HT1080 (cell line): ENCODE results near the gene BBS2. TPM values are rescaled to one million over a fixed set of nuclear protein-coding genes. Genes with fewer than 3 reads are reported as not detected.
"Not testable (repeated sequence)": the region's sequence is repeated elsewhere in the genome, so short reads cannot be mapped to it uniquely, and the experiment has no call there.

Experiments used
- DNase-seq: peaks from one replicate; pipeline ENCODE4 v3.0.0-alpha.2; 2015; ENCODE audit warnings: low read depth
- total RNA-seq: library from RNA; depleted of rRNA; stranded (reverse); fragments of >200 nt; shearing (Covaris generic); gene quantifications from 2 replicates; pipeline ENCODE4 v1.2.3, GENCODE V29; 2014

The BBS2 gene
- total RNA-seq, 1 experiment from 2014 or later = 18.9 TPM

DNA sequence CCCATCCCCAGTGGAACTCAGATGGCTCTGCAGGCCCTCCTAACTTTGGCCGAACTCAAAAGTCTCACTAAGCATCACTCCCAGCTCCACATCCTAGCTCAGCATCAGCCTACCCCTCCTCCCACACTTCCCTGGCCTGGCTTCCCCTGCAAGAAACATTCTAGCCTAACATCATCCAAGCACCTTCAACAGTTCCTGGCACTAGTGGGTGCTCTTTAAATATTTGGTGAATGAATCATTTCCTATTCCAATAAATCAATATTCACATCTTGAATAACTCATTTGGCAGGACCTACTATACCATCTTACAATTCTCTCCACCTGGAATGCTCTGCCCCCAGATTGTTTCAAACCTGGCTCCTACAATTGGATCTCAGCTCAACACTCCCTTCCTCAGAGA is 11.0 kb upstream of the BBS2 start:
- peak; percentile 51 for DNase-seq

DNA sequence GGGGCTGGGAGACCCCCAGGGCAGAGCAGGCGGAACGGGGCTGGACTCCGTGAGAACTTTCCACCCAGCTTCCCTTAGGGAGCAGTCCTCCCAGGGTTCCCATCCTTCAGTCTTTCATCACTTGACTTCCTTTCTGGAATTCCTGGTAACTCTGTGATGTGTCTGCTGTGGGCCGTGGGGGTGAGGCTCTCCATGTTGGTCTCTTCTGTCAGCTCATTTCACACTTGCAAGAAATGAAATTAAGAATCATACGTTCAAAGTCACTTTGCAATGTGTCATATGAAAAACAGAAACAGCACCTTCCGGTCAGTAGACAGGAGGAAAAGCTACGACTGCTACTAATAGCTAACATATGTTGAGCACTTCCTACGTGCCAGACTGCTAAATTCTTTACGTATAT is 5.4 kb upstream of the BBS2 start:
- DNase-seq = no peak

DNA sequence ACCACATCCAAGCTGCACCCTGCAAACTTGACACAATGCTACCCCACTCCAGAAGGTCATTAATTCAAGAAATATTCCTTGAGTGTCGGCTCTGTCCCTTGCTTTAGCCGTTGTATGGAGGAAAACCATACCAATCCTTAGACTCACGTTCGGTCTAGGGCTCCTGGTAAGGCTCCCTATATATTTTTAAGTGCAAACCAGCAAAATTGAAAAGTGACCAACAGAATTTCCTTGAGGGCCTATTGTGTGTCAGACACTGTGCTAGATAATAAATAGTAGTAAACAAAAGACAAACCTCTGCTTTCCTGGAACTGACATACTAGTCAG is 390 bp upstream of the BBS2 start:
- no peak for DNase-seq

DNA sequence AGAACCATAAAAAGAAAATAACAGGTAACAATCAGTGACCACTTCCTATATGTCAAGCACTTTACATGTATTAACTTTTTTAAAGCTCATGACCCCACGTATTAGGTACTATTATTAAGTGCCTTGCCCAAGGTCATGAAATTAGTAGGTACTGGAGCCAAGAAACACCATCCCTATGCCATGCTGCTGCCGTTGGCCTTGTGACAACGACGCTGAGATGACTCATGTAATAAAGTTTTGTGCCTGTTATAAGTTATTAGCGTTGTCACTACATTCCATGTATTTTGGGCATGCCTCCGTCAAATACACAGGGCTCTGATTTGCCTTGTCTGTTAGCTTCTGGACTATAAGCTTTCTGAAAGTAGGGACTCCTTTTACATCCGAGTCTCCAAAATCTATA is 1.4 kb downstream of the BBS2 start:
- DNase-seq = no peak

DNA sequence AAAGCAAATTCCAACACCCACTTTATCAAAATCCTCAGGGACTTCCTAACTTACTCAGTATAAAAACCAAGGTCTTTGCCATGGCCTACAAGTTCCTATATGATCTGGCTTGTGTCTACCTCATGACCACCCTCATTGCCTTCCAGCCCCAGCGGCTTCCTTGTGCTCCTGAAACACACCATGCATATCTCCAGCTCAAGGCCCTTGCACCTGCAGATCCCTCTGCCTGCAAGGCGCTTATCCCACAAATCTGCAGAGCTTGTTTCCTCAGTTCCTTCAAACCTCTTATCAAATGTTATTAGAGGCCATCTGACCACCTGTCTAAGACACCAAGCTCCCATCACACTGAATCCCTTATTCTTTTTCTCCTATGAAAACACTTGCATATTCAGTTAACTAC is 2.6 kb downstream of the BBS2 start:
- DNase-seq = no peak

DNA sequence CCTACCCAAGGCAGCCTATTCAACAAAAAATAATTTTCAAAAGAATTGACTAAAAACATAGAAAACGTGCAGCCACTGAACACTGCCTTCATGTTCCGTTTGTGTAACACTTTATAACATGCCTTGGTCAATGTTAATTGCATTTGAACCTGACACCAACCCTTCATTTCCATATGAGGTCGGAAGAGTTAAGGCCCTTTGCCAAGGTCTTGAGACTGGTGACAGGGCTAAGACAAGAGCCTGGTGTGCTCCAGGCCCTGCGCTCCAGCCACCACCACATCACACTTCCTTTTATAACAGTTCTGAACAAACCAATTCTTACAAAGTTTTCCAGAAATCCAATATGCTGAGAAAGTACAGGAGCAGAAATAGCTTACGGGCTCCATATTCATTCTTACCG is 4.2 kb downstream of the BBS2 start:
- DNase-seq = no peak

DNA sequence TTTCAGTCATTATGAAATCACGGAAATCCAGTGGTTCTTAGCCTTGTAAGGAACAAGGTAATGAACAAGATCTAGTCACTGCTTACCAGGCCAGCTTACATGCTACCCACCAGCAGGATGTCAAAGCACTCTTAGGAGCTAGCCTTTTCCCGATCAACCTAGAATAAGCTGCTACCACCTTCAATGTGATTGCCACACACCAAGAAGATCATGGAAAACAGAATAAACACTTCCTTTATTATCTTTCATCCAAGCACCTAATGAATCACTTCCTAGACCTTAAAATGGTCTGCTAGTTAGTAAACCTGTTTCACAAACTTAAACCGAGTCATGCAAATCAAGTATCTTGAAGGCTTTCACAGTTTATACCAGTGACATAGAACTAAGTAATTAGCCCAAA is 5.0 kb downstream of the BBS2 start:
- no peak for DNase-seq

DNA sequence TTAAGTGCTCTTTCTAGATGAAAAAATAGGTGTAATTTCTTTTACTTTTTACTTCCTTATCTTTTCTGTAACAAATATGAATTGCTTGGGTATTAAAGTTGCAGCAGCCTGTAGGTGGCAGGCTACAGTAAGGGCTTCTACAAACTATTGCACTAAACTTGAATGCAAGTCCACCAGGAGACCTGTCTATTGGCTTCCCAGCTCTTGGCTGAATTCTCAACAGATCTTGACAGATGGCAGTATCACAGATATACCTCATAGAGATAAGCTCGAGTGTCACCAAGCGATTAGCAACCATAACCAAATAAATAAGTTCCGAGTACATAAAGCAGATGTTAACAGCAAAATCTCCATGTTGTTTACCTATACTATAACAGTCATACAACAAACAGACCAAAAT is 5.9 kb downstream of the BBS2 start:
- DNase-seq = peak; percentile 65

DNA sequence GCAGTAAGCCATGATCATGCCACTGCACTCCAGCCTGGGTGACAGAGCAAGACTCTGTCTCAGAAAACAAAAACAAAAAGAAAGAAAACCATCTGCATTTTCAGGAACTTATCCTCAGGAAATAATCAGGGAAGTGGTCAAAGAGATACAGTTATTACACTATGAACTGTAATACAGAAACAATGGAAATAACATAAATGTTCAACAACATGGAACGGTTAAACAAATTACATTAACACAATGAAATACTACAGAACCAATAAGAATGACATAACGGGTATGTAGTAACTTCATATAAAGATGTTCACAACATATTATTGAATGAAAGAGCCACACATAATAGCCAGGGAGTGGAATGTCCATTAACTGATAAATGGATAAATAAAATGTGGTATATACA is 6.7 kb downstream of the BBS2 start:
- DNase-seq = no peak

DNA sequence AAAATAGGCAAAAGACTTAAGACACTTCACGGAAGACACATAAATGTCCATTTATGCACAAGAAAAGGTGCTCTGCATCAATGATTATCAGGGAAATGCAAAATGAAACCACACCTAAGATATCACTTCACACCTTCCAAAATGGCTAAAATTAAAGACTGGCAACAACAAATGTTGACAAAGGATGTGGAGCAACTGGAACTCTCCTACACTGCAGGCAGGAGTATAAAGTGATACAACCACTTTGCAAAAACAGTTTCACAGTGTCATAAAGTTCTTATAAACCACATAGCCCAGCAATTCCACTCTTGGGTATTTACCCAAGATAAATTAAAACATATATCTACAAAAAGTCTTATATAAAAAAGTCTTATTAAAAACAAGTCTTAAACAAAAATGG is 7.8 kb downstream of the BBS2 start:
- no peak for DNase-seq

DNA sequence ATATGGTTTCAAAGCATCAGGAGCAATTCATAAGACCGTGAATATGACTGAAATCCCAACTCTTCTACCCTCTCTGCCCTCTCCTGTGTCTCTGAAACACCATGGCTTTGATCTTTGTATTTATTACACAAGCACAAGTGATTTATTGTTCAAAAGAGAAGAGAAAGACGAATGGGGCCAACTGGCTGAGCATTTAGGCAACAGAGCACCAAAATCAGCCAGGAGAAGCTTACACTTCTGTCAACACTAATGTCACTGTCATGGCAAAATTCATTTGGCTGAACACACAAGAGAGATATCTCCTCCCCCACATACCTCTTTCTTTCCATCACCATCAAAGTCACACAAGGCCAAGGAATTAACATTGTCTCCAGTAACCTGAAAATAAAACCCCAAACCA is 9.3 kb downstream of the BBS2 start:
- DNase-seq = no peak

DNA sequence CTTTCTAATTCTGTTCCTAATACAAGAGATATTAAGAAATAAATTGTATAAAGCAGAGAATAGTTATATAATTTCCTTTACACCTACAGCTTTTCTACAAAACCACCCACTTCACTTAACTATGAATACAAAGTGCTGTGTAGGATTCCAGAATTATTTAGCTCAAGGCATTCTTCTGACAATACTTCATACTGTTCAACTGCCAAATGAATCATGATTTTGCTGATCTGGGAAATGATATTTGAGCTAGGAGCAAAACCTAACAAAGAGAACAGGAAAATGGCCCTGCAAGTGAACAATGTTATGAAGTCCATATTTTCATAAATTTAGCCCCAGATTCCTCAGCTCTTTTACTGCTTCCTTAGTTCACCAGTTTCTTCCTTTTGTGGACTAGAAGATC is 12.9 kb downstream of the BBS2 start:
- peak; percentile 29 for DNase-seq

DNA sequence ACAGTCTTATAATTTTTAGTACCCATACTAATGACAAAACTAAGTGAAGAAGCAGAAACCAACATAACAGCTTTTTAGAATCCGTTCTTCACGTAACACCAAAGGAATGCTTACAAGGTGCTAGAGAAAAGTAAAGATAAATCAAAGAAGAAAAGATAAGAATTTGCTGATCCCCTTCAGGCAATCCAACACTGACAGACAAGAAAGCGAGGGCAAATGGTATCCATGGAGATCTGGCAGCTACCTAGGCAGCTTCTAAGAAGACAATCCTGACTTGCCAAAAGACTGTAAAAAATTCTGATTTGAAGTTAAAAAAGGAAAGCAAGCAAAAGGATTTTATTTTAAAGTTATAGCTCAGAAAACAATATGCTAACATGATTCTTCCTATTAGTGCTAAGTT is 14.6 kb downstream of the BBS2 start:
- no peak for DNase-seq

DNA sequence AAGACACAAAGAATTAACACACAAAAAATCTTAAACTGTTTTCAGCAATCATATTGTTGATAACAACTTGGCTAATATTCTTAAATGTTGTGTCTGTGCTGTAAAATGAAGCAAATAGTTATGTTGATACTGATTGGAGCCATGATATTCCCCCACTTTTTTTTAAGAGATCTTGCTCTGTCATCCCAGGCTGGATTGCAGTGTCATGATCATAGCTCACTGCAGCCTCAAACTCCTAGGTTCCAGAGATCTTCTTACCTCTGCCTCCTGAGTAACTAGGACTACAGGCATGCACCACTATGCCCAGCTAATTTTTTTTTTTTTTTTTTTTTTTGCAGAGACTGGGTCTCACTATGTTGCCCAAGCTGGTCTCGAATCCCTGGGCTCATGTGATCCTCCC is 26.0 kb downstream of the BBS2 start:
- DNase-seq = no peak

DNA sequence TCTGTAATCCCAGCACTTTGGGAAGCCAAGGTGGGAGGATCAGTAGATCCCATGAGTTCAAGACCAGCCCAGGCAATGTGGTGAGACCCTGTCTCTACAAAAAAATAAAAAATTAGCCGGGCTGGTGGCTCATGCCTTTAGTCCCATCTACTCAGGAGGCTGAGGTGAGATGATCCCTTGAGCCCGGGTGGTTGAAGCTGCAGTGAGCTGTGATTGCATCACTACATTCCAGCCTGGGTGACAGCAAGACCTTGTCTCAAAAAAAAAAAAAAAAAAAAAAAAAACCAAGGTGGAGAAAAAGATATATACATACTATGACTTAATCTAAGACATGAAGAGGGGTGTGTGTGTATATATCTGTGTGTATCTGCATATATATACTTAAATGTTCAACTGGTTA is 26.7 kb downstream of the BBS2 start:
- no peak for DNase-seq

DNA sequence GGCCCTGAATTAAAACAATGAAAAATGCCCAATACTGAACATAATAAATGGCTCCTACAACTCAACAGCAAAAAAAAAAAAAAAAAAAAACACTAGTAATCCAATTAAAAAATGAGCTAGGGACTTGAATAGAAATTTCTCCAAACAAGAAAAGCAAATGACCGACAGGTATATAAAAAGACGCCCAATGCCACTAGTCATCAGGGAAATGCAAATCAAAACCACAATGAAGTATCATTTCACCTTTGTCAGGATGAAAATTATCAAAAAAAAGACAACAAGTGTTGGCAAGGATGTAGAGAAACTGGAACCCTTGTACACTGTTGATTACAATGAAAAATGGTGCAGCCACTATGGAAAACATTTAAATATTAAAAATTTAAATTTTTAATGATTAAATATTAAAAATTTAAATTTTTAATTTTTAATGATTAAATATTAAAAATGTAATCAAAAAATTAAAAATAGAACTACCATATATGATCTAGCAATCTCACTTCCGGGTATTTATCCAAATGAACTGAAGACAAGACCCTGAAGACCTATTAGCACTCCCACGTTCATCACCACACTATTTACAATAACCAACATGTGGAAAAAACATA is 28.1 kb downstream of the BBS2 start:
- DNase-seq = no peak

DNA sequence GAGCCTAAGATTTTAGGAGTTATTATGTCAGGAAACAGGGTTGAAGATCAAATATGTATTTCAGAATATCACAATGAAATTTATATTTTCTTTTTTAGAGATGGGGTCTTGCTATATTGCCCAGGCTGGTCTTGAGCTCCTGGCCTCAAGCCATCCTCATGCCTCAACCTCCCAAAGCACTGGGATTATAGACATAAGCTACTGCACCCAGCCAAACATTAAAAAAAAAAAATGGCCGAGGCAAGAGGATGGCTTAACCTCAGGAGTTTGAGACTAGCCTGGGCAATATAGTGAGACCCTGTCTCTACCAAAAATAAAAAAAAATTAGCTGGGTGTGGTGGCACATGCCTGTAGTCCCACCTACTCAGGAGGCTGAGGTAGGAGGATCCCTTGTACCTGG is 31.0 kb downstream of the BBS2 start:
- DNase-seq = not testable (repeated sequence)

DNA sequence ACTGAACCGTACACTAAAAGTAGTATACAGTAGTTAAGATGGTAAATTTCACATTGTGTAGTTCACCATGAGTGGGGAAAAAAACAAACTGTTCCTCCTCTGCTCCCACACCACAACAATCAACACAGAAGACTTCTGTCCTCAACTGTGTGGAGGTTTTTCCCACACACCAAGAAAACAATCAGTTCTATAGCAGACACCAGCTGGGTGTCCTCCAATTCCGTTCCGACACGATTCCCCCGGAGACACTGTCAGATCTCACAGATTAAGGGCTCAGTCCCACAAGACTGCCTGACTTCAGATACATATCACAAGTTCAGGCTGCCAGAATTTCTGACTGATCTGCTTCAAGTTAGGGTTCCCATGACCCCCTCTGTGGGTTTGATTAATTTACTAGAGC is 31.8 kb downstream of the BBS2 start:
- no peak for DNase-seq

DNA sequence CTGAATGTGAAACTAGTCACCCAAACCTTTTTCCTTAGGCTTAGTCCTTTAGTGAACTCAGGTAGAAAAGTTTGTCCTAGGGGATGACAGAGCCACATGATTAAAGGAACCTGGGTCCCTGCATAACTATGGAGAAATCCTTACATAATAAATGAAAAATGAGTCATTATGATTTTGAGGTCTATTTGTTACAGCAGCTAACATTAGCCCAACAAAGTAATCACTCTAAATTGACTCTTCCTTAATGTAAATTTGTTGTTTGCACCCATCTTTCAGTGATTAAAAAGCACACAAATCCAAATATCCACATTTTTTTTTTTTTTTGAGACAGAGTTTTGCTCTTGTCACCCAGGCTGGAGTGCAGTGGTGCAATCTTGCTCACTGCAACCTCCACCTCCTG is 36.4 kb downstream of the BBS2 start:
- no peak for DNase-seq

DNA sequence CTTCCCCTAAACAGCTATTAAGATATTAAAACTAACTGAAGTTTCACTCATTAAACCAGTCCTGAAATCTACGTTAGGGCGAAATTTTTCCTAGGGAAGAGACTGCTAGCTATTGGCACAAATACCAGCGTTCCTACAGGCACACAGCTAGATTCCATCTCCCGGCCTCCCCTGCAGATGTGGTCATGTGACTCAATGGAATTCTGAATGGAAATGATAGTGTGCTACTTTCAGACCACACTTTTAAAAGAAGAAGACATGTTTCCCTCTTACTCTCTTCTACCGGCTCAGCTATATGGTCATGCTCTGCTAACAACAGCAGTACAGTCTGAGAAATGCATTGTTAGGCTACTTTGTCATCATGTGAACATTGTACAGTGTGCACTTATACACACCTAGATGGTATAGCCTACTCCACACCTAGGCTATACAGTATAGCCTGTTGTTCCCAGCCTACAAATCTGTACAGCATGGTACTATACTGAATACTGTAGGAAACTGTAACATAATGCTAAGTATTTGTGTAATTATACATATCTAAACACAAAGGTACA is 37.1 kb downstream of the BBS2 start:
- no peak for DNase-seq

DNA sequence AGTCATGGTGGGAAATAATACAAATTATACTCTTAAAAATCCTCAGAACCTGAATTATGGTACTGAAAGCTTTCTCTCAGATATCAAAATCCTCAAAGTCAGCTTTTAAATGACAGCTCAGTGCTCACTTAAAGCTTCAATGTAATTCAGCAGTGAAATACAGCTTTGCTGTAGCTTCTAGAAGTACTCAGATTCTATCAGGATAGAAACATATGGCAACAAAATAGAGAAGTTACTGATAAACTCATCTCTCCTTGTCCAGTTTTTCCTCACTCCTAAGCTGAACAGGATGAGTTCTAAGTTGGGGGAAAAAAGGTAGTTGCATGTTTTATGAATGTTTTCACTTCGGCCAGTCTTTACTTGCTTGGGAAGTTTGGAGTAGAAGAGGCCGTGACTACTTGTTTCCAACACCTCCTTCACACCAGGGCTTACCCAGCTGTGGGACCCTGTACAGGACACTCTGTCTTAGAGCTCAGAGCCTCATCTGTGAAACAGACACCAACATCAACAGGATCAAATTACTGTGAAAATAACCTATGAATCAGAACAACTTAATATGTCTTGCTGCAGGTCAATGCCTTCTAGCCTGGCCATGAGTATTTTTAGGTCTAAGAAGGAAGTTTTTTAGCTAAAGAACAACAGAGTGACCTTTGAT is 38.2 kb downstream of the BBS2 start:
- peak; percentile 56 for DNase-seq

DNA sequence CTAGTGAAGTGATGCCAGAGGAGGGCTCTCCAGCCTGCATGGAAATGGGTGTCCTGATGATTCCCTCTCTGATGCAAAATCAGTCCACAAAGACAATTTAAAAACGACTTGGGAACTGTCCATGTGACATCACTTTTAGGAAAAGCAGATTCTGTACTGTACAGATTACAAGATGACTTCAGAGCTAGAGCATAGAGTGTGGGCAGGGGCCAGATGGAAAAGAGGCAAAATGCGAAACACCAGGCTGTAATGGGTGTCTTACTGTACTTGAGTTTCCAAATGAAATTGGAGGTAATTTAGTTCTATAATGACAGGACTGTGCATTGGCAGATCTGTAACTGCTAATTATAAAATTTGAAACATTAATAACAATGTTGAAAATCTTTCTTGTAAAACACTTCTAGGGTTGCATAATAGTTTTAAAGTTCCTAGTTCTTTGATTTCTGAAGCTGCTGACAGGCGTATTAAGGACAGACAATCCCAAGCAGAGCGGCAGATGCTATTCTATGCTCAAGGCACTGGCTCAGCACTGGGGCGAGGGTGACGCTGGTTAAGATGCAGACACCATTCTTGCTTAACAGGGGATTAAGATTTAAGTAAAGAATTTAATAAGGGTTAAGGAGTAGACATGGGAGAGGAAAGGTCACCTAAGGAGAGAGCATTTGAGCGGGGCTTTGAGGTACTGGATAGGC is 38.9 kb downstream of the BBS2 start:
- no peak for DNase-seq

DNA sequence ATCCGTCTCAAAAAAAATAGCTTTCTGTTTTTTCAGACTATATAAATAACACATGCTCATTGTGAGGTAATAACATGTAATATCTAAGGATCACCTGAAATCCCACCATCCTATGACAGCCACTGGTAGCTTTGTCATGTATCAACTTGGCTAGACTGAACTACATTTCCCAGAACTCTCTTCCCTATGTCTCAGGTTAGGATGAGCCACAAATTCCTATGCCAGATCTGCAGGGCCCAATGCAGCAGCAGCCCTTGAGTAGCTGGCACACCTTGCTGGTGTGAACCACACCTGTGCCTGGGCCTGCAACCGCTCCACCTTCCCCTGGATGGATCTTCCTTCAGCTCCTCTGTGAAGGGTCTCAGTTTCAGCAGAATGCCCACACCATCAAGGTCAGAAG is 40.4 kb downstream of the BBS2 start:
- DNase-seq = no peak
